Subcutaneous abdominal adipose tissue (tissue), 5 donors: ENCODE results near the gene CPN1.

Source experiments
- H3K27ac ChIP-seq: one replicate; pipeline ENCODE4 v1.7.0; 2013; ENCODE audit warnings: low read depth, mild to moderate bottlenecking, inconsistent platforms, low read length, moderate library complexity
- H3K27me3 ChIP-seq, 5 donors: one replicate each; pipeline ENCODE4 v1.7.0; 2013; ENCODE audit warnings: low read length in 5 of 5, inconsistent platforms in 1 of 5; ENCODE audit not compliant: control insufficient read depth in 5 of 5, insufficient read depth in 4 of 5
- H3K36me3 ChIP-seq, 5 donors: one replicate each; pipeline ENCODE4 v1.7.0; 2013; ENCODE audit warnings: low read length in 5 of 5; ENCODE audit not compliant: control insufficient read depth in 5 of 5, insufficient read depth in 5 of 5
- H3K4me1 ChIP-seq, 5 donors: one replicate each; pipeline ENCODE4 v1.7.0; 2013; ENCODE audit warnings: low read length in 5 of 5, mild to moderate bottlenecking in 3 of 5, moderate library complexity in 1 of 5; ENCODE audit not compliant: control insufficient read depth in 5 of 5, insufficient read depth in 5 of 5
- H3K4me3 ChIP-seq, 5 donors: one replicate each; pipeline ENCODE4 v1.7.0; 2013; ENCODE audit warnings: low read length in 5 of 5, low read depth in 1 of 5
- H3K9ac ChIP-seq, 5 donors: one replicate each; pipeline ENCODE4 v1.7.0; 2013; ENCODE audit warnings: low read length in 5 of 5, mild to moderate bottlenecking in 4 of 5, moderate library complexity in 3 of 5
- H3K9me3 ChIP-seq, 5 donors: one replicate each; pipeline ENCODE4 v1.7.0; 2013; ENCODE audit warnings: low read length in 5 of 5; ENCODE audit not compliant: control insufficient read depth in 5 of 5
- donor health status: healthy.
- donor health status: healthy.
- donor health status: healthy.
- donor health status: healthy.
- donor health status: healthy.

CPN1 gene

DNA sequence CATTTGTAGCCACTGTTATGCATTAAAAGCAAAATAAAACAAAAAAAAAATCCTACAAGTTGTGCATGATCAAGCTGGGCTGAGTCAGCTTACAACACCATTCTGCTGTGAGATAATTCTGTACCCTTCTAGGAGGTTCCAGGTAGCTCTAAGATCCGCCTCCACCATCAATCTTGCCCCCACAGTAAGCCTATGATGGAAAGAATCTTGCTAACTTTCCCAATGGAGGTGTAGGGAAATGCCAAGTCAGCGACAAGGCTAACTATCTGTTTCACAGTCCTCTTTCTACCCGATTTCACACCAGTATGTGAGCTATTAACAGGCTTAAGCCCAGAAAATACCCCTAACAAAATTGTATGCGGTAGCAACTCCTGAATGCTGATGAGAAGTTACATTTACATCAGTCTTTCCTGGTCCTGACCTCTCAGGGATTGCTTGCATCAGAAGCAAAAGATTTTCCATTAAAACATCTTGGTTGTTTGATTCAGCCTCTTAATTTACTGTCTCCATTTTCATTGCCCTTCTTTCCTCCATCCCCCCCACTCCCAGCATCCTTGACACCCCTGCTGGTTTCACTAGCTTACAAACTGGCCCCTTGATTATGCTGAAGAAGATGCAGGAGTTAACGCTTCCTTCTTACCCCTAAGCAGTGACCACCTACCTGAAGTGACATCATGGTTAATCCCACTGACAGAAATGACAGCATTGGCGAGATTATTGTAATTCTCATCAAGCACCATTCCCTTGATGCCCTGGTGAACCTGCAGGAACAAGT, 27.8 kb downstream of the CPN1 start:
- Histone ChIP-seq H3K27me3 (peaks cover 0 to 6% (median 2%) of the 10 kb centered on the region in 5 donors), H3K9me3 (peaks cover 0 to 8% (median 4%) of the 10 kb centered on the region in 5 donors), H3K4me3 (no peak overlapping the region), H3K27ac (no peak overlapping the region), H3K9ac (no peak overlapping the region), H3K4me1 (no peaks in the 10 kb centered on the region), H3K36me3 (no peaks in the 10 kb centered on the region)

DNA sequence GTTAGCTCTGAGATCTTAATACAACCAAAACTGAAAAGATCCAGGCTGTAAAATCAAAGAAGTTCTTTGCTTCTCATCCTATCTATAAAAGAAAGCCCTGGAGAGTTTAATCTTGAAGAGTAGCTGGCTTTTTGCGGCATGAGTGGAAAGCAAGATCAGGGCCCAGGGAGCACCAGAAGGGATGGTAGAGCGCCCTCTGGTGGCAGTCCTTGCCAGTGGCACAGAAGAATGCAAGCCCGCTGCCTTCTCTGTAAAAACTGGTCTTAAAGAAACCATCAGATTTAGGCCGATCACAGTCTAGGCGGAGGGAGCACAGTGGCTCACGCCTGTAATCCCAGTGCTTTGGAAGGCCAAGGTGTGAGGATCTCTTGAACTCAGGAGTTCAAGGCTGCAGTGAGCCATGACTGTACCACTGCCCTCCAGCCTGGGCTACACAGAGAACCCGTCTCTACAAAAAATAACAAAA, 35.6 kb downstream of the CPN1 start:
- Histone ChIP-seq H3K27me3 (no peaks in the 10 kb centered on the region), H3K9me3 (no peaks in the 10 kb centered on the region), H3K4me1 (peaks cover 0 to 14% (median 10%) of the 10 kb centered on the region in 5 donors), H3K4me3 (no peak overlapping the region), H3K27ac (peak overlapping the region; percentile 11), H3K9ac (no peak overlapping the region), H3K36me3 (no peaks in the 10 kb centered on the region)

DNA sequence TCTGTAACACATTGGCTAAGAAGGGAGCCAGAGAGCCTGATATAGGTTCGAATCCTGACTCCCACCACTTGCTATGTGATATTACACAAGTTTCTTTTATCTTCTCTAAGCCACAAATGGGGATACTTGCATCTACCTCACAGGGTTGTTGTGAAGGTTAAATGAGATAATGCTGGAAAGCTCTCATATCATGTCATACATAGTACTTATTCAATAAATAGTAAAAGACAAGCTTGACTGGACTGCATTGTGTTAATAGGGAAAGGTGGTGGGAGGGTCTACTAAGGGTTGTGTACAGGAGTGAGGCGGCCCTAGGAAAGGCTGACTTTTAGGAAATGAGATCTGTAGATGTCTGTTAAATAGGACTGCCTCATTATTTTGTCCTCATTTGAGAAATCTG, 36.1 kb downstream of the CPN1 start:
- H3K27me3 ChIP-seq, result no peaks in the 10 kb centered on the region
- H3K9me3 ChIP-seq, result no peaks in the 10 kb centered on the region
- peaks cover 0 to 14% (median 10%) of the 10 kb centered on the region in 5 donors for H3K4me1 ChIP-seq
- H3K27ac ChIP-seq, result peak overlapping the region; percentile 11
- no peak overlapping the region for H3K9ac ChIP-seq
- no peaks in the 10 kb centered on the region for H3K36me3 ChIP-seq
- no peak overlapping the region for H3K4me3 ChIP-seq

GRCh38 chr10:100043796-100044195, 37.9 kb downstream of the CPN1 start:
- H3K27me3 ChIP-seq, result peaks cover 0 to 3% (median 0%) of the 10 kb centered on the region in 5 donors
- H3K4me3 ChIP-seq, result no peak overlapping the region
- peaks cover 0 to 18% (median 10%) of the 10 kb centered on the region in 5 donors for H3K4me1 ChIP-seq
- no peaks in the 10 kb centered on the region for H3K36me3 ChIP-seq
- H3K9ac ChIP-seq, result no peak overlapping the region
- H3K27ac ChIP-seq, result peak overlapping the region; percentile 58
- no peaks in the 10 kb centered on the region for H3K9me3 ChIP-seq

DNA sequence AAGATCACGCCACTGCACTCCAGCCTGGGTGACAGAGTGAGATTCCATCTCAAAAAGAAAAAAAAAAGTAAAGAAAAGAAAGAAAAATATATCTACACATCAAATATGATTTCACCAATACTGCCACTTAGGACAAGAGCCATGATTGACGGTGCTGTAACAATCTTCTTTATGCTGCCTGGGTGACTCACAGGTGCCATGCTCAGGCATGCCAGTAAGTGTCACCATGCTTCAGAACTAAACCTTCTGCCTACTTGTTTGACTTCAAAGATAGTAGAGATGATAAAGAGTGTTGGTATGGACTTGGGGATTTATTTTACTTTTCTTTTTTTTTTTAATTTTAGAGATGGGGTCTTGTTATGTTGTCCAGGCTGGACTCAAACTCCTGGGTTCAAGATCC, 38.3 kb downstream of the CPN1 start:
- H3K9me3 ChIP-seq, result no peaks in the 10 kb centered on the region
- no peak overlapping the region for H3K9ac ChIP-seq
- no peak overlapping the region for H3K4me3 ChIP-seq
- peaks cover 0 to 4% (median 0%) of the 10 kb centered on the region in 5 donors for H3K27me3 ChIP-seq
- H3K36me3 ChIP-seq, result no peaks in the 10 kb centered on the region
- peak overlapping the region; percentile 58 for H3K27ac ChIP-seq
- H3K4me1 ChIP-seq, result peaks cover 0 to 21% (median 10%) of the 10 kb centered on the region in 5 donors

DNA sequence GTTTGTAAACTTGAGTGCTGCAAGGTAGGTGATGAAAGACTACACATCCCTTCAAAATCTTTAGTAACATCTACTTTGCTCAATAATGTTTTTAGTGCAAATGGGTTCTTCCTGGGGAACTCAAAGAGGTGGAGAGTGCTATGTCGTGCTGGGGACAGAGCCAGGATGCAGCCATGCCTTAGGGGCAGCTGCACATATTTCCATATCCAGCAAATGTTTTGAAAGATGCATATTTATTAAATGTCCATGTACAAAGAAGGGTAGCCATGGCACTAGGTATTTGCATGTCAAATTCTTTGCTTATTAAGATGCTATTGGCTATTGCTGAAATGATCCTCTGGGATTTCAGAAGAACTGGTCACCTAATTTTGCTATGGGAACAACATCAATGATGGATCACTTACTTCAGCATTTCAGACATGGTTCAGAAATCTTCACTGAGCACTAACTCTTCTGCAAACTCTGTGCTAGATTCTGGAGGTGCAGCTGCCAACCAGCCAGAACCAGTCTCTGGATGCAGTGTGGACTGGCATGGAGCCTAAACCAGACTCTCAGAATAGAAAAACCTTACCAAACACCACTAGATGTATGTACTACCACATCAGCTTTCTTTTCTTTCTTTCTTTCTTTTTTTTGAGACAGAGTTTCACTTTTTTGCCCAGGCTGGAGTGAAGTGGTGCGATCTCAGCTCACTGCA, 40.2 kb downstream of the CPN1 start:
- no peak overlapping the region for H3K27ac ChIP-seq
- H3K36me3 ChIP-seq, result no peaks in the 10 kb centered on the region
- H3K4me1 ChIP-seq, result peaks cover 0 to 27% (median 10%) of the 10 kb centered on the region in 5 donors
- H3K27me3 ChIP-seq, result peaks cover 0 to 4% (median 0%) of the 10 kb centered on the region in 5 donors
- no peak overlapping the region for H3K9ac ChIP-seq
- H3K9me3 ChIP-seq, result no peaks in the 10 kb centered on the region
- no peak overlapping the region for H3K4me3 ChIP-seq

DNA sequence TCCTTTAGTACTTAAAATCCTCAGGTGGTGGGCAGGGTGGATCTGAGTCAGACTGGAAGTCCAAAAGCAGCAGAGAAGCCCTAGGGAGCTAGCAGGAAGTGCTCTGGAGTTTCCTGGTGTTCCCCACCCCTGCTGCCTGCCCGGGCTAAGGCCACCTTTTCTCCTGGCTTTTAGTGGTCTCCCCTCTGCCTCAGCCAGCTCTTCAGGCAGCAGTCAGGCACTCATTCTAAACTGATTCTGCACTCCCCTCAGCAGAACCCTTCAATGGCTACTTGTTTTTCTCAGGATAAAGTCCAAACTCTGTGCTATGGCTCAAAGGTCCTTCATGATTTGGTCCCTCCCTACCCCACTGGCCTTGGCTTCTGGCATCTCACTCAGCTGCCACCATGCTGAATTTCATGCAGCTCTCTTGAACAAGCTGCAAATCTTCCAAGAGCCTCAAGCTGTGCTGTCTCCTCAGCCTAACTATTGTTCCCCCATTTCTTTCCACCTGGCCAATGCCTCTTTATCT, 43.1 kb downstream of the CPN1 start:
- Histone ChIP-seq H3K36me3 (no peaks in the 10 kb centered on the region), H3K9me3 (no peaks in the 10 kb centered on the region), H3K4me3 (no peak overlapping the region), H3K27me3 (peaks cover 0 to 4% (median 0%) of the 10 kb centered on the region in 5 donors), H3K4me1 (peaks cover 0 to 16% (median 3%) of the 10 kb centered on the region in 5 donors), H3K9ac (no peak overlapping the region), H3K27ac (peak overlapping the region; percentile 70)

DNA sequence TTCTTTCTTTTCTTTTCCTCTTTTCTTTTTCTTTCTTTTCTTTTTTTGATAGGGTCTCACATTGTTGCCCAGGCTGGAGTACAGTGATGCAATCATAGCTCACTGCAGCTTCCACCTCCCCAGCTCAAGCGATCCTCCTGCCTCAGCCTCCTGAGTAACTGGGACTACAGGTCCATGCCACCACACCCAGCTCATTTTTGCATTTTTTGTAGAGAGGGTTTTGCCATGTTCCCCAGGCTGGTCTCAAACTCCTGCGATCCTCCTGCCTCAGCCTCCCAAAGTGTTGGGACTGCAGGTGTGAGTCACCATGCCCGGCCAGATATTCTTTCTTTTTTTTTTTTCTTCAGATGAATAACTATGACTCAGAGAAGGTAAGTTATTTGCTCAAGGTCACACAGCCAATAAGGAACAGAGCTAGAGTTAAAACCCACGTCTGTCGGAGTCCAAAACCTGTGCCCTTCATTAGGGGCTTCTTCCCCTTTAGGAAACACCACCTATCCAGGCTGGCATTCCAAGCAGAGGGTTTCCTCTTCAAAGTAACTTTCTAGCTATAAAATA, 43.8 kb downstream of the CPN1 start:
- H3K4me1 ChIP-seq, result peaks cover 0 to 13% (median 2%) of the 10 kb centered on the region in 5 donors
- H3K9ac ChIP-seq, result peak overlapping the region in 1 of 5 donors; percentile 37
- peaks cover 0 to 4% (median 0%) of the 10 kb centered on the region in 5 donors for H3K27me3 ChIP-seq
- peak overlapping the region; percentile 70 for H3K27ac ChIP-seq
- H3K4me3 ChIP-seq, result no peak overlapping the region
- H3K36me3 ChIP-seq, result no peaks in the 10 kb centered on the region
- H3K9me3 ChIP-seq, result no peaks in the 10 kb centered on the region

DNA sequence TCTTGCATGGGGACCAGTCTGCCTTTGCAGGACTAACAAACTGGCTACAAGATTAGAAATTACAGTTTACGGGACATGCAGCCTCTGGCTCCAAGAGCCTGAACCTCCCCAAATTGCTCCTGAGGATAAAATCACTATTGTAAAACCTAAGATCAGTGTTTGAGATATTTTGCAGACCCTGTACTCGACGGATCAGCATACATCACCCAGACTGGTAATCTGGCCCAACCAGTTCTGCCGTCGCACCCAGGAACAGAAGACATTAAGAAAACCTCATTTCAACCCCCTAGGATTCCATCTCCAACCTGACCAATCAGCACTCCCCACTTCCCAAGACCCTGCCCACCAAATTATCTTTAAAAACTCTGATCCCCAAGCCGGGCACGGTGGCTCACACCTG, 44.8 kb downstream of the CPN1 start:
- H3K9ac ChIP-seq, result no peak overlapping the region
- H3K27me3 ChIP-seq, result peaks cover 0 to 4% (median 0%) of the 10 kb centered on the region in 5 donors
- peaks cover 0 to 13% (median 2%) of the 10 kb centered on the region in 5 donors for H3K4me1 ChIP-seq
- no peak overlapping the region for H3K4me3 ChIP-seq
- H3K9me3 ChIP-seq, result no peaks in the 10 kb centered on the region
- no peaks in the 10 kb centered on the region for H3K36me3 ChIP-seq
- no peak overlapping the region for H3K27ac ChIP-seq
